PC-9 (cell line): ENCODE results near the gene SSBP4. TPM values are rescaled to one million over a fixed set of nuclear protein-coding genes. Genes with fewer than 3 reads are reported as not detected.
A peak's percentile ranks its signal among the peaks of the same experiment; 100 is the strongest.

Experiments
- BruUV-seq: library from RNA; stranded (reverse); fragments of 400-500 nt; replicated peaks from 2 replicates; lab custom pipeline; 2021; lab: Mats Ljungman, UMichigan
- CTCF ChIA-PET: fragments of 300-600 bp; sonication (Branson Sonifier 250); formaldehyde crosslinking; loops from one replicate; lab custom pipeline; 2022; ENCODE audit warnings: antibody characterized with exemption; lab: Charles Lee
- POLR2A ChIA-PET: fragments of 300-600 bp; sonication (Branson Sonifier 250); formaldehyde crosslinking; loops from one replicate; lab custom pipeline; 2022; ENCODE audit warnings: antibody characterized with exemption; ENCODE audit not compliant: unreplicated experiment; lab: Charles Lee
- DNase-seq, 2 experiments: peaks; one replicate each; pipeline versions ENCODE4 v3.0.0 to v3.0.0-alpha.2; 2015 to 2022; ENCODE audit warnings: mixed read lengths in 1 of 2
- H2AFZ ChIP-seq: fragments of 200-600 bp; sonication (generic); 2 replicates; pipeline ENCODE4 v1.8.1; 2017; ENCODE audit warnings: antibody characterized with exemption
- H3F3A ChIP-seq: fragments of 200-600 bp; sonication (generic); 2 replicates; pipeline ENCODE4 v1.8.1; 2017; ENCODE audit warnings: antibody characterized with exemption, mild to moderate bottlenecking, low read depth; ENCODE audit not compliant: insufficient read depth
- H3K27ac ChIP-seq: fragments of 200-600 bp; sonication (generic); 2 replicates; pipeline ENCODE4 v1.6.1; 2016; ENCODE audit warnings: mixed run types
- H3K27me3 ChIP-seq: fragments of 200-600 bp; sonication (generic); 2 replicates; pipeline ENCODE4 v1.6.1; 2016; ENCODE audit warnings: low read depth, mixed run types; ENCODE audit not compliant: insufficient read depth
- H3K36me3 ChIP-seq: fragments of 200-600 bp; sonication (generic); 2 replicates; pipeline ENCODE4 v1.6.1; 2016; ENCODE audit warnings: low read depth, mixed run types
- H3K4me1 ChIP-seq: fragments of 200-600 bp; sonication (generic); replicated peaks from 2 replicates; pipeline ENCODE4 v1.6.1; 2016; ENCODE audit warnings: mixed run types; ENCODE audit not compliant: insufficient read depth
- H3K4me2 ChIP-seq: fragments of 200-600 bp; sonication (generic); 2 replicates; pipeline ENCODE4 v1.6.1; 2017; ENCODE audit warnings: mixed run types
- H3K4me3 ChIP-seq: fragments of 200-600 bp; sonication (generic); 2 replicates; pipeline ENCODE4 v1.6.1; 2016; ENCODE audit warnings: mixed run types
- H3K79me2 ChIP-seq: fragments of 200-600 bp; sonication (generic); 2 replicates; pipeline ENCODE4 v1.6.1; 2017; ENCODE audit warnings: low read depth, mixed run types
- H3K9me2 ChIP-seq: fragments of 200-600 bp; sonication (generic); 2 replicates; pipeline ENCODE4 v1.8.1; 2017; ENCODE audit warnings: mild to moderate bottlenecking; ENCODE audit not compliant: insufficient read depth
- H3K9me3 ChIP-seq: fragments of 200-600 bp; sonication (generic); 2 replicates; pipeline ENCODE4 v1.8.1; 2016; ENCODE audit warnings: low read depth; ENCODE audit not compliant: insufficient read depth
- H4K20me1 ChIP-seq: fragments of 200-600 bp; sonication (generic); 2 replicates; pipeline ENCODE4 v1.8.1; 2017; ENCODE audit not compliant: insufficient read depth
- EZH2 ChIP-seq: fragments of 200-600 bp; sonication (generic); IDR thresholded peaks from 2 replicates; pipeline ENCODE4 v1.8.0; 2017; ENCODE audit warnings: antibody characterized with exemption, low read depth
- intact Hi-C: fragments of 100-400 bp; cut with micrococcal nuclease; formaldehyde crosslinking; loops from one replicate; pipeline ENCODE4 v1.10.0; 2022; ENCODE audit not compliant: unreplicated experiment
- total RNA-seq: library from RNA; stranded (reverse); gene quantifications from 2 replicates; pipeline ENCODE4 v1.2.3, GENCODE V29; 2021
- TF ChIP-seq, protein P1 (sequence below): fragments of 200-600 bp; sonication (generic); conservative IDR thresholded peaks from 2 replicates; pipeline ENCODE4 v1.6.1; 2017; ENCODE audit warnings: mixed run types, antibody characterized with exemption, mild to moderate bottlenecking, moderate library complexity

The SSBP4 gene
- total RNA-seq, 1 experiment from 2014 or later: 56.6 TPM

DNA sequence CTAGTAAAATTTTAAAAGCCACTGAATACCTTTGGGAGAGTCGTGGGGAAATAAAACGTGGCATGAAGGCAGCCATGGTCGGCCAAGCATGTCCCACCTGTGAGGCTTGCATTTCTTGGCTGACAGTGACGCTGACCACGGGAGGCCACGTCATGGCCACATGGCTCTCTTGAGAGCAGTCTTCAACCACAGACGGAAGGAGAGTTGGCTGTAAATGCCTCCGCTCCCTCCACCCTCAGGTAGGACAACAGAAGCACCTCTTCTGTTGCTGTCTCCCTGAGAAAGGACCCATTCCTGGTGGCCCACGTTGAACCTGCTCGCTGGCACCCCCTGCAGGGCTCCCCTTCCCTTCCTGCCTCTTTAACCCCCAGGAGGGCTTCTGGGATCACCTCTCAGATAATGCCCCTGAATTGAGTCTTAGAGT lies 11.1 kb upstream of the SSBP4 start:
- Histone ChIP-seq H3K36me3 (no peaks in the 10 kb centered on the region), H3K4me2 (no peak overlapping the region), H4K20me1 (no peaks in the 10 kb centered on the region), H2AFZ (no peak overlapping the region), H3F3A (peaks cover 23% of the 10 kb centered on the region; the same call in 1 of the 2 replicates), H3K27me3 (no peaks in the 10 kb centered on the region), H3K9me3 (no peaks in the 10 kb centered on the region), H3K27ac (no peak overlapping the region), H3K9me2 (no peaks in the 10 kb centered on the region), H3K79me2 (no peaks in the 10 kb centered on the region), H3K4me3 (no peak overlapping the region), H3K4me1 (peaks cover 9% of the 10 kb centered on the region)
- no TSS peak for BruUV-seq
- TF ChIP-seq, protein P1, sequence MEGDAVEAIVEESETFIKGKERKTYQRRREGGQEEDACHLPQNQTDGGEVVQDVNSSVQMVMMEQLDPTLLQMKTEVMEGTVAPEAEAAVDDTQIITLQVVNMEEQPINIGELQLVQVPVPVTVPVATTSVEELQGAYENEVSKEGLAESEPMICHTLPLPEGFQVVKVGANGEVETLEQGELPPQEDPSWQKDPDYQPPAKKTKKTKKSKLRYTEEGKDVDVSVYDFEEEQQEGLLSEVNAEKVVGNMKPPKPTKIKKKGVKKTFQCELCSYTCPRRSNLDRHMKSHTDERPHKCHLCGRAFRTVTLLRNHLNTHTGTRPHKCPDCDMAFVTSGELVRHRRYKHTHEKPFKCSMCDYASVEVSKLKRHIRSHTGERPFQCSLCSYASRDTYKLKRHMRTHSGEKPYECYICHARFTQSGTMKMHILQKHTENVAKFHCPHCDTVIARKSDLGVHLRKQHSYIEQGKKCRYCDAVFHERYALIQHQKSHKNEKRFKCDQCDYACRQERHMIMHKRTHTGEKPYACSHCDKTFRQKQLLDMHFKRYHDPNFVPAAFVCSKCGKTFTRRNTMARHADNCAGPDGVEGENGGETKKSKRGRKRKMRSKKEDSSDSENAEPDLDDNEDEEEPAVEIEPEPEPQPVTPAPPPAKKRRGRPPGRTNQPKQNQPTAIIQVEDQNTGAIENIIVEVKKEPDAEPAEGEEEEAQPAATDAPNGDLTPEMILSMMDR: peak; percentile 63
- no peak for TF ChIP-seq EZH2
- ChIA-PET CTCF (no interaction called here), POLR2A (no interaction called here)
- intact Hi-C loops: no loop called here
- peak in 1 of 2 experiments; percentile 50 for DNase-seq

DNA sequence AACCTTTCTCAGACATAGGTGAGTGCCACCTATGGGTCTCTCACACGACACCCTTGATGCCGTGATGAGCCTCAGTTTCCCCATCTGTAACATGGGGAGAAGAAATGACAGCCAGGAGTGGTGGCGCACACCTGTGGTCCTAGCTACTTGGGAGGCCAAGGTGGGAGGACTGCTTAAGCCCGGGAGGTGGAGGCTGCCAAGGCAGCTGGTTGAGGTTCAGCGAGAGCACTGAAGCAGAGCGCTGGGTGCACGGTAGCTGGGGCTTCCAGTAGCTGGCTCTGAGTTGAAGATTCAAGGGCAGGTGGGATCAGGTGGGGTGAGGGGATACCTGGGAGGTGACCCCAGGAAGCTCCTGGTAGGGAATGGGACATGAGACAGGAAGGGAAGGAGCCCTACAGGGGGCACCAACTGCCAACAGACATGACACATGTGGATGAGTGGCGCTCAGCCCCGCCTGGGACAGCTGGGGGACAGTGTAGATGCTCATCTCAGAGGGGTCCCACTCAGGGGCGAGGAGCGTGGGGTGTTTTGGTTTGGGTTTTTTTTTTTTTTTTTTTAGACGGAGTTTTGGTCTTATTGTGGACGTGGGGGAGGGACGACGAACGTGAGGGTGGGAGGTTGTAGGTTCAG lies 6.5 kb upstream of the SSBP4 start:
- DNase-seq: no peak
- no peaks in the 10 kb centered on the region for H3K79me2 ChIP-seq
- no peak overlapping the region for H2AFZ ChIP-seq
- no peaks in the 10 kb centered on the region for H4K20me1 ChIP-seq
- no peaks in the 10 kb centered on the region for H3K9me3 ChIP-seq
- CTCF ChIA-PET: interaction anchor here (0.5 to 0.6 kb wide), 3 partner anchors 25 to 328 kb away, joined by 3 to 4 read pairs (median 4); no protein-coding TSS in a partner anchor
- H3K27ac ChIP-seq: no peak overlapping the region
- H3K9me2 ChIP-seq: no peaks in the 10 kb centered on the region
- POLR2A ChIA-PET: no interaction called here
- no peak for TF ChIP-seq EZH2
- TF ChIP-seq, protein P1: no peak
- H3K27me3 ChIP-seq: no peaks in the 10 kb centered on the region
- no peak overlapping the region for H3K4me3 ChIP-seq
- H3K4me1 ChIP-seq: peaks cover 40% of the 10 kb centered on the region
- H3K36me3 ChIP-seq: no peaks in the 10 kb centered on the region
- BruUV-seq: no TSS peak
- H3F3A ChIP-seq: peaks cover 52% of the 10 kb centered on the region
- no peak overlapping the region for H3K4me2 ChIP-seq
- intact Hi-C loops: loop anchor here (5.0 to 10.0 kb wide), 5 partner anchors 135 to 300 kb away; partner anchors contain the start of genes MPV17L2 and PIK3R2

DNA sequence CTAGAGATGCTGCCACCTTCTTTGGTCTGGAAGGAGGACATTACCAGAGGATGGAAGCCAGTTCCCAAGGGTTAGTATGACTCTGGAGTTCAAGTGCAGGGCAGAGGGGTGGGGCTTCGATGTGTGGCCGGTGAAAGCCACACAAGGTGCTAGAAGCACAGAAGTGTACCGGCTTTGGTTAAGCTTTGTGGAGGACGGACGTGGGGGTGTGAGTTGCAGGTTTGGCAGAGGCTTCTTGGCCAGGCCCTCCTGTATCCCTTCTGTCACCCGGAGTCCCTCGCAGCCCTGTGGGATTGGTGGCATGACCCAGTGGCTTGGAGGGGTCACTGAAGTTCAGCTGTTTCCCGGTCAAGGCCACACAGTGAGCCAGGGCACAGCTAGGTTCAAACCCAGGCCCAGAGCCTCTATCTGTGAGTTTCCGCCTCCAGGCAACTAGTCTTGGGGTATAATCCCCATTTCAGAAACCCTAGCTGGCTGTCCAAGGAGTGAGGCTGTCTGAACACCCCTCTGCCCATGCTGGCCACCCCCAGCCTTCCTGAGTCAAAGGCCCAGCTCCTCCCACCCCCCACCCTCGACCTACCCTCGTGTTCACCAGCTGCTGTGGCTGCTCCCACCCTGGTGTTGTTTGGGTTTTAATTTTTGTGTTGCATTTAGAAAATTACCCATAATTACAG lies 4.6 kb upstream of the SSBP4 start:
- Histone ChIP-seq H3K4me1 (peaks cover 52% of the 10 kb centered on the region), H3K9me2 (no peaks in the 10 kb centered on the region), H3K36me3 (no peaks in the 10 kb centered on the region), H4K20me1 (no peaks in the 10 kb centered on the region), H2AFZ (peak overlapping the region; percentile 31; the same call in 1 of the 2 replicates), H3K4me2 (peak overlapping the region; percentile 37), H3K27me3 (no peaks in the 10 kb centered on the region), H3F3A (peaks cover 58% of the 10 kb centered on the region), H3K79me2 (no peaks in the 10 kb centered on the region), H3K27ac (no peak overlapping the region), H3K4me3 (no peak overlapping the region), H3K9me3 (no peaks in the 10 kb centered on the region)
- ChIA-PET CTCF (interaction anchor here (0.5 to 0.9 kb wide), 3 partner anchors 23 to 92 kb away, joined by 3 to 5 read pairs (median 5); no protein-coding TSS in a partner anchor), POLR2A (interaction anchor here (0.6 kb wide), 2 partner anchors 60 to 223 kb away, joined by 3 to 10 read pairs; no protein-coding TSS in a partner anchor)
- DNase-seq: peak in 1 of 2 experiments; percentile 67
- TF ChIP-seq, protein P1: no peak
- TF ChIP-seq EZH2: no peak
- no TSS peak for BruUV-seq
- intact Hi-C loops: loop anchor here (5.0 to 10.0 kb wide), 6 partner anchors 137 to 407 kb away; partner anchors contain the start of genes ARRDC2, MPV17L2 and PIK3R2
